K562 (cell line): ENCODE data around the gene GABARAPL1. TPM values are rescaled to one million over a fixed set of nuclear protein-coding genes. Genes with fewer than 3 reads are reported as not detected.

ENCODE experiments used
- ATAC-seq: fragments of 200-7000 bp; cut with Tn5 transposase; 3 replicates; pipeline ENCODE4 v1.9.1; 2020; ENCODE audit warnings: moderate library complexity
- BruUV-seq: library from RNA; stranded (reverse); fragments of 400-500 nt; replicated peaks from 2 replicates; lab custom pipeline; 2021; lab: Mats Ljungman, UMichigan
- CTCF ChIA-PET: fragments of 300-600 bp; formaldehyde crosslinking; extraction: SDS; loops from one replicate; lab custom pipeline; 2021; ENCODE audit warnings: low intra/inter-chr PET ratio; lab: Yijun Ruan, JAX
- POLR2A ChIA-PET: fragments of 300-600, 350-650 bp; sonication (Branson Sonifier 250); formaldehyde crosslinking; extraction: SDS; loops from one replicate; lab custom pipeline; 2021; ENCODE audit warnings: antibody characterized with exemption, inconsistent platforms; lab: Yijun Ruan, JAX
- DNase-seq, 4 experiments: peaks; one replicate each; pipeline versions ENCODE4 v3.0.0 to v3.0.0-alpha.2; 2011 to 2018; ENCODE audit warnings: low spot score in 3 of 4, mixed read lengths in 3 of 4; ENCODE audit errors: extremely low read depth in 1 of 4
- FAIRE-seq: peaks from 2 replicates; lab custom pipeline; 2011; peaks lifted over from hg19 to GRCh38; lab: Jason Lieb, UNC
- H2AFZ ChIP-seq: 2 replicates; pipeline ENCODE4 v1.6.0; 2011; ENCODE audit warnings: low read depth, low read length, control low read depth, inconsistent platforms
- H3K27ac ChIP-seq: fragments of 200-600 bp; 3 replicates; pipeline ENCODE4 v1.8.0; 2011; ENCODE audit warnings: low read depth, mild to moderate bottlenecking, control low read depth, inconsistent platforms, low read length, moderate library complexity, mixed read lengths; ENCODE audit errors: extremely low read depth
- H3K27me3 ChIP-seq, 2 experiments: fragments of 300-600 bp in 1 of 2; 2 replicates in 1 of 2; 3 replicates in 1 of 2; pipeline versions ENCODE4 v1.6.0 to v1.8.0; 2011; ENCODE audit warnings: inconsistent platforms in 2 of 2, low read length in 2 of 2, mild to moderate bottlenecking in 1 of 2, mixed read lengths in 1 of 2, moderate library complexity in 1 of 2; ENCODE audit not compliant: control insufficient read depth in 2 of 2, insufficient read depth in 2 of 2
- H3K36me3 ChIP-seq: fragments of 300-600 bp; 3 replicates; pipeline ENCODE4 v1.8.0; 2011; ENCODE audit warnings: mild to moderate bottlenecking, low read length, inconsistent platforms; ENCODE audit not compliant: control insufficient read depth, insufficient read depth
- H3K4me1 ChIP-seq, 2 experiments: fragments of 200-600 bp in 1 of 2; replicated peaks in 1 of 2; 2 replicates in 1 of 2; 3 replicates in 1 of 2; pipeline versions ENCODE4 v1.5.1 to v1.8.0; 2011; ENCODE audit warnings: inconsistent platforms in 2 of 2, low read length in 2 of 2, mild to moderate bottlenecking in 1 of 2, mixed read lengths in 1 of 2, moderate library complexity in 1 of 2; ENCODE audit not compliant: control insufficient read depth in 2 of 2, insufficient read depth in 2 of 2
- H3K4me2 ChIP-seq: 2 replicates; pipeline ENCODE4 v1.6.1; 2011; ENCODE audit warnings: low read length, control low read depth, inconsistent platforms, mixed read lengths; ENCODE audit not compliant: insufficient read depth
- H3K4me3 ChIP-seq: fragments of 200-600 bp; sonication (generic), shearing (Covaris generic); 2 replicates; pipeline ENCODE4 v1.5.1; 2016; ENCODE audit warnings: control low read depth, inconsistent platforms
- H3K79me2 ChIP-seq: fragments of 200-600 bp; 3 replicates; pipeline ENCODE4 v1.8.0; 2011; ENCODE audit warnings: low read length, inconsistent platforms; ENCODE audit not compliant: control insufficient read depth, insufficient read depth
- H3K9ac ChIP-seq, 2 experiments: 2 replicates each; pipeline versions ENCODE4 v1.6.0 to v1.6.1; 2011; ENCODE audit warnings: low read depth in 2 of 2, low read length in 2 of 2, control low read depth in 1 of 2, inconsistent platforms in 1 of 2, mild to moderate bottlenecking in 1 of 2, mixed read lengths in 1 of 2; ENCODE audit not compliant: insufficient read depth in 1 of 2
- H3K9me1 ChIP-seq: one replicate; pipeline ENCODE4 v1.6.0; 2011; ENCODE audit warnings: inconsistent platforms, mild to moderate bottlenecking, low read length, moderate library complexity; ENCODE audit not compliant: control insufficient read depth, insufficient read depth
- H3K9me3 ChIP-seq: replicated peaks from 2 replicates; pipeline ENCODE4 v1.5.1; 2011; ENCODE audit warnings: low read depth, low read length, inconsistent platforms; ENCODE audit not compliant: control insufficient read depth, insufficient read depth
- H4K20me1 ChIP-seq: replicated peaks from 2 replicates; pipeline ENCODE4 v1.6.1; 2011; ENCODE audit warnings: low read length, inconsistent platforms, mixed read lengths; ENCODE audit not compliant: control insufficient read depth, insufficient read depth
- ATF2 ChIP-seq: sonication (generic); formaldehyde crosslinking; IDR thresholded peaks from 2 replicates; pipeline ENCODE4 v1.8.1; 2022; ENCODE audit warnings: missing genetic modification reagents
- CEBPB ChIP-seq: fragments of 450-650 bp; IDR thresholded peaks from 2 replicates; pipeline ENCODE4 v1.6.1; 2016; ENCODE audit warnings: missing genetic modification characterization, missing compliant biosample characterization
- GTF2F1 ChIP-seq: IDR thresholded peaks from 2 replicates; pipeline ENCODE4 v1.6.1; 2011; ENCODE audit warnings: low read depth, low read length, improper control_type of control experiment
- MXD1 ChIP-seq: fragments of 250-450 bp; sonication (Bioruptor Pico); IDR thresholded peaks from 2 replicates; pipeline ENCODE4 v1.8.0; 2021; ENCODE audit warnings: borderline replicate concordance, mild to moderate bottlenecking, moderate library complexity; ENCODE audit not compliant: poor library complexity, severe bottlenecking
- NR4A1 ChIP-seq, 2 experiments: fragments of 250-450 bp in 1 of 2; fragments of 450-650 bp in 1 of 2; sonication (Bioruptor Pico) in 1 of 2; IDR thresholded peaks; 2 replicates each; pipeline versions ENCODE4 v1.4.0 to v1.6.1; 2016 to 2020; ENCODE audit warnings: mild to moderate bottlenecking in 2 of 2, missing compliant biosample characterization in 1 of 2, missing genetic modification characterization in 1 of 2, moderate library complexity in 1 of 2
- RFX7 ChIP-seq: fragments of 250-450 bp; sonication (Bioruptor Pico); IDR thresholded peaks from 2 replicates; pipeline ENCODE4 v1.5.1; 2021; ENCODE audit warnings: mild to moderate bottlenecking
- ZNF696 ChIP-seq: fragments of 250-450 bp; sonication (Bioruptor Pico); conservative IDR thresholded peaks from 2 replicates; pipeline ENCODE4 v1.4.0; 2020; ENCODE audit warnings: mild to moderate bottlenecking, moderate library complexity
- WGBS: fragments of 100-300 bp; shearing (Covaris generic); methylation state at CpG from one replicate; pipeline ENCODE4 v1.1.6; 2016; ENCODE audit warnings: low coverage, mixed read lengths; ENCODE audit not compliant: insufficient coverage; ENCODE audit errors: missing lambda C conversion rate; 5-methylcytosine and 5-hydroxymethylcytosine counted together
- in situ Hi-C: fragments of 300-500 bp; cut with MboI; formaldehyde crosslinking; loops from 4 replicates; pipeline ENCODE4 v1.15.0; 2018; ENCODE audit warnings: inconsistent platforms, mixed read lengths
- intact Hi-C: fragments of 100-400 bp; cut with micrococcal nuclease; formaldehyde crosslinking; loops from 2 replicates; pipeline ENCODE4 v1.14.2; 2022
- polyA plus RNA-seq, 8 experiments: library from polyadenylated mRNA; depleted of rRNA in 4 of 8; stranded (reverse) in 5 of 8; unstranded in 3 of 8; fragments of >200 nt; fragmentation: Nextera tagmentation in 2 of 8; fragmentation: Illumina TruSeq in 1 of 8; extraction: Ambion mirVana in 2 of 8; extraction: Trizol in 1 of 8; gene quantifications; 2 replicates each; pipeline versions ENCODE4 v1.2.1 to v1.2.3, GENCODE V29; 2011 to 2014; ENCODE audit warnings: inconsistent platforms in 1 of 8, missing spikeins in 1 of 8
- total RNA-seq, 7 experiments: library from RNA; depleted of rRNA in 6 of 7; stranded (reverse); fragments of >200 nt in 6 of 7; fragmentation: Illumina TruSeq in 2 of 7; extraction: Trizol in 2 of 7; gene quantifications; 2 replicates each; pipeline versions ENCODE4 v1.2.1 to v1.2.3, GENCODE V29; 2011 to 2021; ENCODE audit warnings: low replicate concordance in 1 of 7

GABARAPL1 gene
- total and polyA plus RNA-seq, 9 of the 15 experiments (the other 6 are each of a cell fraction or from before 2014, with no cell fraction given): 2.3 to 15.9 (median 11.3) TPM

- no peak overlapping the region for H3K4me3 ChIP-seq
- H2AFZ ChIP-seq: no peak overlapping the region
- no peaks in the 10 kb centered on the region for H4K20me1 ChIP-seq
- ChIA-PET POLR2A (no interaction called here), CTCF (no interaction called here)
- no peak overlapping the region for H3K9ac ChIP-seq
- no peak overlapping the region for H3K27ac ChIP-seq
- H3K4me1 ChIP-seq: peaks cover 1 to 5% of the 10 kb centered on the region in 2 experiments
- FAIRE-seq: no peak
- no peaks in the 10 kb centered on the region for H3K27me3 ChIP-seq
- H3K79me2 ChIP-seq: peaks cover 1% of the 10 kb centered on the region; the same call in 2 of the 3 replicates
- TF ChIP-seq RFX7 (no peak), NR4A1 (CRISPR knock-in tag; IDR thresholded peaks at IDR 0.05) (no peak), NR4A1 (tag; IDR thresholded peaks at IDR 0.05) (no peak), MXD1 (CRISPR knock-in tag) (no peak), GTF2F1 (no peak), CEBPB (tag) (peak; percentile 72), ATF2 (no peak), ZNF696 (CRISPR knock-in tag) (no peak)
- no peak for ATAC-seq
- intact Hi-C loops: no loop called here
- peaks cover 10% of the 10 kb centered on the region; the same call in 2 of the 3 replicates for H3K36me3 ChIP-seq
- in situ Hi-C loops: no loop called here
- no TSS peak for BruUV-seq
- H3K4me2 ChIP-seq: no peak overlapping the region
- no peaks in the 10 kb centered on the region for H3K9me1 ChIP-seq
- DNase-seq: no peak
- 72% methylated on average over 7 of the region's 8 CpGs for WGBS
- H3K9me3 ChIP-seq: no peaks in the 10 kb centered on the region
Observed at GRCh38 chr12:10220398-10221077, 7.9 kb downstream of the GABARAPL1 start.
